ENCODE results near the gene KIF5B. TPM values are rescaled to one million over a fixed set of nuclear protein-coding genes. Genes with fewer than 3 reads are reported as not detected.
"Not testable (repeated sequence)": the region's sequence is repeated elsewhere in the genome, so short reads cannot be mapped to it uniquely, and the experiment has no call there.

Gene KIF5B
- total RNA-seq: 69.0 TPM
- polyA plus RNA-seq: 10 to 100 TPM; 20.9 to 31.9 (median 24.6) TPM

DNA sequence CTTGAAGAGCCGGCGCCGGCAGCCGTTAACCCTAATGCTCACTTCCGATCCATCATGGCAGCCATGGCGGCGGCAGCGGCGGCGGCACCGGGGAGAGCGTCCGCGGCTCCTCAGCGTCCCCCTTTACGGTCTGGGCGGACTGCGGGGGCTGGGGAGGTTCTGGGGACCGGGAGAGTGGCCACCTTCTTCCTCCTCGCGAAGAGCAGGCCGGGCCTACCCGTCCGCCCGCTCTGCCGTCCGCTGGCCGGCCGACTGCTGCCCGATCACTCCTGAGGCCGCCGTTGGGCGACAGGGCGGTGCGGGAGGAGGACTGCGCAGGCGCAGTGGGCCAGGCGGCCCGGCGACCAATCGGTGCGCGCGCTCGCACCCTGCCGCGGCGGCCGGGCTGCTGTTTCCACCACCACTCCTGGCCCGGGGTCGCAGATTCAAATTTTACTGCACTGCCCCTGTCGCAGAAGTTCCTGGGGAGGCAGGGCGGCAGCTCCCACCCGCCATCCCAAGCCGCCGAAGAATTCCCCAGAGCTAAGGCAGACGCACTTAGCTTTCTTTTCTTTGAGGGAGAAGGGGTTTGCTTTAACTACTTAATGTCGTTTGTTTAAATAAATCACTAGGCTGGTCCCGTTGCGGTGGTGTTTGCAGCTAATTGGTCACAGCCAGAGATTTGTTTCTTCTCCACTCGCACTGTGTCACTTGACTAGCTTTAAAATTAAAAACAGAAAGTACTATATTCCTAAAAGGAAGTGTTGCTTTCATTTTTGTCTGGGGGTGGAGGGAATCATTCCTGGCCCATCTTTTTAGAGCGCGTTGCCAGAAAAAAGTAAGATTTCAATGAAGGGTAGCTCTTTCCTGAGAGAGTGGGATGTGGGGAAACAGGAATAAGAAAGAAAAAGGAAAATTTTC lies at the start of gene KIF5B:
KIF5B (minus strand) TSS at position 290 of the 900 bp plus-strand sequence. CDS start 452 bp downstream, outside the sequence.
- Mint-ChIP-seq H3K9me3 (no peaks in the 10 kb centered on the region), H3K27me3 (peaks cover 4% of the 10 kb centered on the region), H3K27ac (peak within 1 kb of the TSS; percentile 93 to 97 (median 95)), H3K4me3 (peak within 1 kb of the TSS; percentile 96 to 99 (median 98)), H3K4me1 (peaks cover 24 to 49% (median 37%) of the 10 kb centered on the region in 4 donors), H3K36me3 (no peaks in the 10 kb centered on the region)
- Histone ChIP-seq H3K36me3 (ENCODE audit: control insufficient read depth, insufficient read depth, low read length) (no peaks in the 10 kb centered on the region), H3K27ac (ENCODE audit: insufficient read depth, low read length, poor library complexity, severe bottlenecking) (peak within 1 kb of the TSS; percentile 85), H3K4me1 (ENCODE audit: control insufficient read depth, insufficient read depth, low read length, poor library complexity, severe bottlenecking) (peaks cover 44% of the 10 kb centered on the region), H3K27me3 (ENCODE audit: control insufficient read depth, insufficient read depth, low read length) (no peaks in the 10 kb centered on the region), H3K4me3 (ENCODE audit: low read depth, low read length) (peak within 1 kb of the TSS; percentile 100), H3K9me3 (ENCODE audit: control insufficient read depth in 2 of 2, low read length in 2 of 2) (no peaks in the 10 kb centered on the region)
- peak; percentile 80 to 82 for ATAC-seq (ENCODE audit: low read depth in 2 of 2)
- DNase-seq: peak; percentile 80 to 92 (median 90)

DNA sequence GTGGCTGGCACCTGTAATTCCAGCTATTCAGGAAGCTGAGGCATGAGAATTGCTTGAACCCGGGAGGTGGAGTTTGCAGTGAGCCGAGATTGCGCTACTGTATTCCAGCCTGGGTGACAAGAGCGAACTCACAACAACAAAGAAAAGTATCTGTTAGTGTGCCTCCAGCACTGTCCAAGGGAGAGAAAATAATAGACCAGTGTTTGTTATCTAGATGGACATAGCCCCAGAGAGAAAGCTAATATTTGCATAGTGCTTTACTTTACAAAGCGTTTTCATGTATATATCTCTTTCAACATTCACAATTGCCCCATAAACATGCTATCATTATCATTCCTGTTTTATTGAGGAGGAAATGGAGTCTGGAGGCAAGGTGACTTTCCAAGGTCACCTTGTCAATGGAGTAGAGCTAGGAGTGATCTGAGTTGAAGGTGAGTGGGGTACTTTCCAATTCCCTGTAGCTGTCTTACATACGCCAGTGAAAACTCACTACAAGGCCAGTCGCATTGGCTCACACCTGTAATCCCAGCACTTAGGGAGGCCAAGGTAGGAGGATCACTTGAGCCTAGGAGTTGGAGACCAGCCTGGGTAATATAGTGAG lies 49.7 kb upstream of the KIF5B start:
- no peak overlapping the region for H3K27ac ChIP-seq (ENCODE audit: insufficient read depth, low read length, poor library complexity, severe bottlenecking)
- no peak overlapping the region for H3K4me3 ChIP-seq (ENCODE audit: low read depth, low read length)
- Mint-ChIP-seq H3K27me3 (peaks cover 5% of the 10 kb centered on the region), H3K27ac (no peak overlapping the region), H3K9me3 (peaks cover 0 to 2% (median 0%) of the 10 kb centered on the region in 7 donors), H3K36me3 (no peaks in the 10 kb centered on the region), H3K4me3 (no peak overlapping the region), H3K4me1 (no peaks in the 10 kb centered on the region)
- DNase-seq (no peak), ATAC-seq (ENCODE audit: low read depth in 2 of 2) (no peak)
- no peaks in the 10 kb centered on the region for H3K9me3 ChIP-seq (ENCODE audit: control insufficient read depth in 2 of 2, low read length in 2 of 2)
- peaks cover 8% of the 10 kb centered on the region for H3K27me3 ChIP-seq (ENCODE audit: control insufficient read depth, insufficient read depth, low read length)
- no peaks in the 10 kb centered on the region for H3K36me3 ChIP-seq (ENCODE audit: control insufficient read depth, insufficient read depth, low read length)
- no peaks in the 10 kb centered on the region for H3K4me1 ChIP-seq (ENCODE audit: control insufficient read depth, insufficient read depth, low read length, poor library complexity, severe bottlenecking)

DNA sequence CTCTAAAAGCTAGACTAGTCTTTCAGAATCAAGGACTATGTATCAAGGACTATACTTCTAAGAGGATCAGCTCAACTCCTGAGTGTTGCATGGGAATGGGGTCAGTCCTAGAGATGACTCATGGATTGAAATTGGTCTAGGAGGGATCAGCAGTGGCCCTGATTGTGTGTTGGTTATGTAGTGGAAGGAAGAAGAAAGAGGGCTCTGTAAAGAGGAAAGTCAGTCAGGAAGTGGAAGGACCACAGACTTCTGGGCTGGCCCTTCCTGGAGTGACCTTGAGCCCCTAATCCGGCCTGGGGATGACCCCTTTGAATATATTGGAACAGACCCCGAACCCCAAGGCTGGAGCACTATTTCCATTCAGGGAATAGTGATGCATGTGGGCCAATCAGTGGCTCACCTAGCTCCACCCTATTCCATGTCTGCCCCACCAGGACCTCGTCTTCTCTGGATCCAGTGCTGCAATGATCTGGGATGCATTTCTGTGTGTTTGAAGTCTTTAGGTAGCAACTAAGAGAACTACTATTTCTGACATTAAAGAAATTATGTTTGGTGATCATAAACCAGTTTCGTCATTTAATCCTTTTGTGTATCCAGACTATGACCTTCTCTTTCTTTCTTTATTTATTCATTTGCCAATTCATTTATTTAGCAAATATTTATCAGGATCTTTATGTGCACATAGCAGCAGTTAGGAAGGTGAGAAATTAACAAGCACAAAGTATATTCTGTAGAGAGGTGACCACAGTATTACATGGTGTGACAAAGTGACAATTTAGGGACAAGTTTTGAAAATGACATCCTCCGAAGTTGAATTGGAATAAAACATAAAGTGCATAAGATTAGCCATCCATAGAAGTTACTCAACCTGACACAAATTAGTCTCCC lies 48.6 kb upstream of the KIF5B start:
- H3K27me3 ChIP-seq (ENCODE audit: control insufficient read depth, insufficient read depth, low read length): peaks cover 8% of the 10 kb centered on the region
- H3K9me3 ChIP-seq (ENCODE audit: control insufficient read depth in 2 of 2, low read length in 2 of 2): no peaks in the 10 kb centered on the region
- Mint-ChIP-seq H3K4me3 (no peak overlapping the region), H3K27me3 (peaks cover 12% of the 10 kb centered on the region), H3K27ac (no peak overlapping the region), H3K36me3 (no peaks in the 10 kb centered on the region), H3K9me3 (peaks cover 0 to 3% (median 0%) of the 10 kb centered on the region in 7 donors), H3K4me1 (no peaks in the 10 kb centered on the region)
- H3K4me1 ChIP-seq (ENCODE audit: control insufficient read depth, insufficient read depth, low read length, poor library complexity, severe bottlenecking): no peaks in the 10 kb centered on the region
- DNase-seq: no peak
- no peak overlapping the region for H3K27ac ChIP-seq (ENCODE audit: insufficient read depth, low read length, poor library complexity, severe bottlenecking)
- ATAC-seq (ENCODE audit: low read depth in 2 of 2): no peak
- H3K4me3 ChIP-seq (ENCODE audit: low read depth, low read length): no peak overlapping the region
- H3K36me3 ChIP-seq (ENCODE audit: control insufficient read depth, insufficient read depth, low read length): no peaks in the 10 kb centered on the region

DNA sequence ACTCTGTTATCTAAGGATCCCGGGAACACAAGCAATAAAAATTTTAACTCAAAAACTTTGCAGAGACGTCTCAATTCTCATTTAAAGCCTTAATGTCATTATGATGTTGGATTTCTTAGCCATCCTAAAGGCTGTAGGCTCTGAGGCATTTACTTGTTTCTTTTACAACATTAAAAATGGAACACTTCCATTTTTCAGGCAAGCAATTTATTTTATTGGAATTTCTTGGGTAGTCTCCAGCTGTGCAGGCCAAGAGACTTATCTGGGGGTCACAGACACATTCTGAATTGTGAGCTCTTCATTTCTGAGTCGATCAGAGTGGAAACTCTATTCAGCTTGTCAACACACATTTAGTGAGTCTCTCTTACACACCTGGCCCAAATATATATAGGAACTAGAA lies 48.0 kb upstream of the KIF5B start:
- Mint-ChIP-seq H3K27me3 (peaks cover 15% of the 10 kb centered on the region), H3K4me1 (no peaks in the 10 kb centered on the region), H3K9me3 (peaks cover 0 to 3% (median under 1%) of the 10 kb centered on the region in 7 donors), H3K4me3 (no peak overlapping the region), H3K36me3 (no peaks in the 10 kb centered on the region), H3K27ac (no peak overlapping the region)
- Histone ChIP-seq H3K36me3 (ENCODE audit: control insufficient read depth, insufficient read depth, low read length) (no peaks in the 10 kb centered on the region), H3K27ac (ENCODE audit: insufficient read depth, low read length, poor library complexity, severe bottlenecking) (no peak overlapping the region), H3K27me3 (ENCODE audit: control insufficient read depth, insufficient read depth, low read length) (peaks cover 8% of the 10 kb centered on the region), H3K9me3 (ENCODE audit: control insufficient read depth in 2 of 2, low read length in 2 of 2) (no peaks in the 10 kb centered on the region), H3K4me1 (ENCODE audit: control insufficient read depth, insufficient read depth, low read length, poor library complexity, severe bottlenecking) (no peaks in the 10 kb centered on the region), H3K4me3 (ENCODE audit: low read depth, low read length) (no peak overlapping the region)
- ATAC-seq (ENCODE audit: low read depth in 2 of 2) (no peak), DNase-seq (no peak)

DNA sequence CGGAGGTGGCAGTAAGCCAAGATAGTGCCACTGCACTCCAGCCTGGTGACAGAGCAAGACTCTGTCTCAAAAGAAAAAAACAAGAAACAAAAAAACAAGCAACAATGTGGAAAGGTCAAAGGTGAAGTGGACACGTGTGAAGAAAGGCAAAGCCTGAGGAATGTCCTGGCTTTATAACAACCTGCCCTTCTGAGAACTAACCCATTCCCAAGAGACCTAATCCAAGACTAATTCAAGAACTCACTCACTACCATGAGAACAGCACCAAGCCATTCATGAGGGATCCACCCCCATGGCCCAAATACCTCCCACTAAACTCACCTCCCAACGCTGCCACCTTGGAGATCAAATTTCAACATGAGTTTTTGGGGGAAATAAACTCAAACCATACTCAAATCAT lies 47.5 kb upstream of the KIF5B start:
- H3K4me1 Mint-ChIP-seq: no peaks in the 10 kb centered on the region
- Histone ChIP-seq H3K36me3 (ENCODE audit: control insufficient read depth, insufficient read depth, low read length) (no peaks in the 10 kb centered on the region), H3K27ac (ENCODE audit: insufficient read depth, low read length, poor library complexity, severe bottlenecking) (no peak overlapping the region)

DNA sequence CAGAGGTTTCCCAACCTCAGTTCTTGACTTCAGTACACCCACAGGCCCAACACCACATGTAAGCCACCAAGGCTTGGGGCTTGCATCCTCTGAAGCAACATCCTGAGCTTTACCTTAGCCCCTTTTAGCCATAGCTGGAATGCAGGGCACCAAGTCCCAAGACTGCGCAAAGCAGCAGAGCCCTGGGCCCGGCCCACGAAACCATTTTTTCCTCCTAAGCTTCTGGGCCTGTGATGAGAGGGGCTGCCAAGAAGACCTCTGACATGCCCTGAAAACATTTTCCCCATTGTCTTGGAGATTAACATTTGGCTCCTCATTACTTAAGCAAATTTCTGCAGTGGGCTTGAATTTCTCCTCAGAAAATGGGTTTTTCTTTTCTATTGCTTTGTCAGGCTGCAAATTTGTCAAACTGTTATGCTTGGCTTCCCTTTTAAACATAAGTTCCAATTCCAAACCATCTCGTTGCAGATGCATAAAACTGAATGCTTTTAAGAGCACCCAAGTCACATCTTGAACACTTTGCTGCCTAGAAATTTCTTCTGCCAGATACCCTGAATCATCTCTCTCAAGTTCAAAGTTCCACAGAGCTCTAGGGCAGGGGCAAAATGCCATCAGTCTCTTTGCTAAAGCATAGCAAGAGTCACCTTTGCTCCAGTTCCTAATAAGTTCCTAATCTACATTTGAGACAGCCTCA lies 42.5 kb upstream of the KIF5B start:
- H3K9me3 ChIP-seq (ENCODE audit: control insufficient read depth in 2 of 2, low read length in 2 of 2); H3K36me3 ChIP-seq (ENCODE audit: control insufficient read depth, insufficient read depth, low read length); H3K27ac ChIP-seq (ENCODE audit: insufficient read depth, low read length, poor library complexity, severe bottlenecking); H3K27ac Mint-ChIP-seq; H3K4me1 ChIP-seq (ENCODE audit: control insufficient read depth, insufficient read depth, low read length, poor library complexity, severe bottlenecking); H3K4me3 ChIP-seq (ENCODE audit: low read depth, low read length); H3K4me1 Mint-ChIP-seq; ATAC-seq (ENCODE audit: low read depth in 2 of 2); H3K27me3 ChIP-seq (ENCODE audit: control insufficient read depth, insufficient read depth, low read length); H3K4me3 Mint-ChIP-seq; DNase-seq; H3K9me3 Mint-ChIP-seq; H3K36me3 Mint-ChIP-seq: not testable (repeated sequence)
- H3K27me3 Mint-ChIP-seq: peaks cover 36% of the 10 kb centered on the region

More for the DNA sequence above, 47.5 kb upstream of the KIF5B start:
- Histone ChIP-seq H3K27me3 (ENCODE audit: control insufficient read depth, insufficient read depth, low read length) (peaks cover 8% of the 10 kb centered on the region), H3K4me3 (ENCODE audit: low read depth, low read length) (no peak overlapping the region), H3K9me3 (ENCODE audit: control insufficient read depth in 2 of 2, low read length in 2 of 2) (no peaks in the 10 kb centered on the region), H3K4me1 (ENCODE audit: control insufficient read depth, insufficient read depth, low read length, poor library complexity, severe bottlenecking) (no peaks in the 10 kb centered on the region)
- no peak overlapping the region for H3K27ac Mint-ChIP-seq
- no peaks in the 10 kb centered on the region for H3K36me3 Mint-ChIP-seq
- ATAC-seq (ENCODE audit: low read depth in 2 of 2) (no peak), DNase-seq (no peak)
- H3K9me3 Mint-ChIP-seq: peaks cover 0 to 7% (median 3%) of the 10 kb centered on the region in 7 donors
- peaks cover 17% of the 10 kb centered on the region for H3K27me3 Mint-ChIP-seq
- no peak overlapping the region for H3K4me3 Mint-ChIP-seq

DNA sequence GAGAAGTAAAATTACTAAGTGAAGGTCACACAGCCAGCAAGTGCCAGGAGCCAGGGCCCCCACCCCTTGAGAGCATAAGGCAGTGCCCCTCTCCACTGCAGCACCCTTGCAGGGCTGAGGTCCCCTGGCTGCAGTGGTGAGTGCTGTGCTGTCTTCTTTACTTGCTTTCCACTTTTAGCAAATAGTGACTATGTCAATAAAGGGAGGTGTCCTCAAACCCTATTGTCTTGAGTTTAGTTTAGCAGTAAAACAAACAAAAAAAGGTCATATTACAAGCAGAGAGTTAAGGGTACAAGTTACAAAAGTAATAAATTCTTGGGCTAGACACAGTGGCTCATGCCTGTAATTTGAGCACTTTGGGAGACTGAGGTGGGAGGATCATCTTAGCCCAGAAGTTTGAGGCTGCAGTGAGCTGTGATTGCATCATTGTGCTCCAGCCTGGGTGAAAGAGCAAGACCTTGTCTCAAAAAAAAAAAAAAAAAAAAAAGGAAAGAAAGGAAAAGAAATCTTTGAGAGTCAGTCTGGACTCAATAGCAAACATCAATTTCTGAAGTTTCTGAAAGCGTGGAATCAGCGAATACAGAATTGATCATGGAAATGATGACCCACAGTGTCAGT lies 39.0 kb upstream of the KIF5B start:
- DNase-seq (no peak), ATAC-seq (ENCODE audit: low read depth in 2 of 2) (no peak)
- Mint-ChIP-seq H3K4me3 (no peak overlapping the region), H3K36me3 (peaks cover 5% of the 10 kb centered on the region), H3K4me1 (no peaks in the 10 kb centered on the region), H3K9me3 (peaks cover 0 to 9% (median 4%) of the 10 kb centered on the region in 7 donors), H3K27ac (no peak overlapping the region), H3K27me3 (peaks cover 50% of the 10 kb centered on the region)
- Histone ChIP-seq H3K4me1 (ENCODE audit: control insufficient read depth, insufficient read depth, low read length, poor library complexity, severe bottlenecking) (no peaks in the 10 kb centered on the region), H3K27me3 (ENCODE audit: control insufficient read depth, insufficient read depth, low read length) (peaks cover 3% of the 10 kb centered on the region), H3K27ac (ENCODE audit: insufficient read depth, low read length, poor library complexity, severe bottlenecking) (no peak overlapping the region), H3K36me3 (ENCODE audit: control insufficient read depth, insufficient read depth, low read length) (no peaks in the 10 kb centered on the region), H3K4me3 (ENCODE audit: low read depth, low read length) (no peak overlapping the region), H3K9me3 (ENCODE audit: control insufficient read depth in 2 of 2, low read length in 2 of 2) (no peaks in the 10 kb centered on the region)

Data from CD4-positive, CD25-positive, alpha-beta regulatory T cell (primary cell).